CD14-positive monocyte (primary cell): Measurements from ENCODE around the gene SBF2. TPM values are rescaled to one million over a fixed set of nuclear protein-coding genes. Genes with fewer than 3 reads are reported as not detected.

Experiments used
- DNase-seq, 3 donors: peaks; one replicate each; pipeline ENCODE4 v3.0.0-alpha.2; 2011 to 2022
- H2AFZ ChIP-seq: 2 replicates; pipeline ENCODE4 v1.6.0; 2012; ENCODE audit warnings: mild to moderate bottlenecking, low read depth, low read length, inconsistent platforms; ENCODE audit not compliant: insufficient read depth, poor library complexity, severe bottlenecking
- H3K27ac ChIP-seq, 2 donors: 1 replicate in 1 of 2; 2 replicates in 1 of 2; pipeline ENCODE4 v1.5.1; 2012 to 2013; ENCODE audit warnings: low read length in 2 of 2, control low read depth in 1 of 2, inconsistent platforms in 1 of 2, low read depth in 1 of 2, mild to moderate bottlenecking in 1 of 2
- H3K27me3 ChIP-seq, 2 donors: one replicate each; pipeline versions ENCODE4 v1.6.0 to v1.6.1; 2011 to 2013; ENCODE audit warnings: low read length in 2 of 2; ENCODE audit not compliant: control insufficient read depth in 2 of 2, insufficient read depth in 2 of 2
- H3K36me3 ChIP-seq, 2 donors: replicated peaks in 1 of 2; 1 replicate in 1 of 2; 2 replicates in 1 of 2; pipeline versions ENCODE4 v1.5.1 to v1.6.1; 2012 to 2013; ENCODE audit warnings: low read length in 2 of 2, control low read depth in 1 of 2, inconsistent platforms in 1 of 2, mild to moderate bottlenecking in 1 of 2; ENCODE audit not compliant: insufficient read depth in 2 of 2, control insufficient read depth in 1 of 2
- H3K4me1 ChIP-seq, 2 donors: 1 replicate in 1 of 2; 2 replicates in 1 of 2; pipeline versions ENCODE4 v1.5.1 to v1.6.1; 2012 to 2013; ENCODE audit warnings: low read length in 2 of 2, control low read depth in 1 of 2, inconsistent platforms in 1 of 2, mild to moderate bottlenecking in 1 of 2, moderate library complexity in 1 of 2; ENCODE audit not compliant: insufficient read depth in 2 of 2, control insufficient read depth in 1 of 2
- H3K4me2 ChIP-seq: replicated peaks from 2 replicates; pipeline ENCODE3; 2012; ENCODE audit warnings: low read length, moderate library complexity, mild to moderate bottlenecking; ENCODE audit not compliant: poor library complexity, severe bottlenecking; ENCODE audit errors: extremely low read depth
- H3K4me3 ChIP-seq, 3 experiments: fragments of 200-600 bp in 1 of 3; sonication (generic) in 1 of 3; replicated peaks in 1 of 3; 1 replicate in 2 of 3; 2 replicates in 1 of 3; pipeline ENCODE4 v1.5.1; 2011 to 2013; ENCODE audit warnings: low read length in 3 of 3, mild to moderate bottlenecking in 3 of 3, control low read depth in 2 of 3, low read depth in 2 of 3, inconsistent platforms in 1 of 3, moderate library complexity in 1 of 3
- H3K79me2 ChIP-seq: 2 replicates; pipeline ENCODE4 v1.6.0; 2012; ENCODE audit warnings: mild to moderate bottlenecking, control low read depth, inconsistent platforms, low read length, moderate library complexity; ENCODE audit not compliant: insufficient read depth
- H3K9ac ChIP-seq: 2 replicates; pipeline ENCODE4 v1.6.0; 2017; ENCODE audit warnings: low read length, mild to moderate bottlenecking; ENCODE audit not compliant: insufficient read depth, poor library complexity, severe bottlenecking
- H3K9me3 ChIP-seq, 2 donors: replicated peaks in 1 of 2; 1 replicate in 1 of 2; 2 replicates in 1 of 2; pipeline versions ENCODE4 v1.5.1 to v1.6.1; 2012 to 2013; ENCODE audit warnings: low read length in 2 of 2, control low read depth in 1 of 2; ENCODE audit not compliant: control insufficient read depth in 1 of 2, insufficient read depth in 1 of 2
- H4K20me1 ChIP-seq: 2 replicates; pipeline ENCODE4 v1.6.0; 2012; ENCODE audit warnings: mild to moderate bottlenecking, low read length, control low read depth, moderate library complexity; ENCODE audit not compliant: insufficient read depth
- H3K27ac Mint-ChIP-seq, 7 donors: one replicate each; pipeline ENCODE4 v1.8.0; 2020; ENCODE audit warnings: mild to moderate bottlenecking in 7 of 7, mixed read lengths in 7 of 7, moderate library complexity in 6 of 7, inconsistent platforms in 2 of 7
- H3K27me3 Mint-ChIP-seq, 3 donors: one replicate each; pipeline ENCODE4 v1.8.0; 2021 to 2022; ENCODE audit warnings: low read depth in 3 of 3, mild to moderate bottlenecking in 3 of 3, mixed read lengths in 3 of 3, moderate library complexity in 3 of 3, inconsistent platforms in 1 of 3
- H3K36me3 Mint-ChIP-seq, 2 donors: one replicate each; pipeline ENCODE4 v1.8.0; 2020; ENCODE audit warnings: mixed read lengths in 2 of 2, inconsistent platforms in 1 of 2, mild to moderate bottlenecking in 1 of 2
- H3K4me1 Mint-ChIP-seq: one replicate; pipeline ENCODE4 v1.8.0; 2020; ENCODE audit warnings: mild to moderate bottlenecking, mixed read lengths
- H3K4me3 Mint-ChIP-seq, 2 donors: one replicate each; pipeline ENCODE4 v1.8.0; 2020; ENCODE audit warnings: mild to moderate bottlenecking in 2 of 2, mixed read lengths in 2 of 2, moderate library complexity in 1 of 2
- H3K9me3 Mint-ChIP-seq, 7 donors: one replicate each; pipeline ENCODE4 v1.8.0; 2020 to 2022; ENCODE audit warnings: mixed read lengths in 7 of 7, mild to moderate bottlenecking in 6 of 7, moderate library complexity in 6 of 7, inconsistent platforms in 2 of 7
- CTCF ChIP-seq: fragments of 200-600 bp; IDR thresholded peaks from one replicate; pipeline ENCODE4 v1.8.0; 2022; ENCODE audit warnings: antibody characterized with exemption, mild to moderate bottlenecking
- WGBS: methylation state at CpG from one replicate; pipeline ENCODE4 v1.1.5; 2013; ENCODE audit warnings: missing lambda C conversion rate; ENCODE audit not compliant: insufficient coverage; 5-methylcytosine and 5-hydroxymethylcytosine counted together
- intact Hi-C, 2 donors: fragments of 100-400 bp; cut with micrococcal nuclease; formaldehyde crosslinking; loops; one replicate each; pipeline versions ENCODE4 v1.15.0 to v1.15.1; 2023
- polyA plus RNA-seq, 3 donors: library from polyadenylated mRNA; depleted of rRNA in 1 of 3; unstranded in 2 of 3; stranded (reverse) in 1 of 3; fragments of 300-500 nt in 2 of 3; fragments of >200 nt in 1 of 3; fragmentation: Illumina TruSeq in 2 of 3; gene quantifications; 1 replicate in 2 of 3; 2 replicates in 1 of 3; pipeline ENCODE4 v1.2.3, GENCODE V29; 2012 to 2021

The SBF2 gene
- polyA plus RNA-seq, 3 donors = 8.9 to 30.7 (median 16.4) TPM

GRCh38 chr11:10012068-10012467, 282.0 kb downstream of the SBF2 start:
- TF ChIP-seq CTCF = no peak
- 100% methylated on average over 1 of the region's 3 CpGs for WGBS
- Histone ChIP-seq H3K27ac (no peak overlapping the region), H3K79me2 (no peaks in the 10 kb centered on the region), H2AFZ (no peak overlapping the region), H3K36me3 (peaks cover 0 to 37% of the 10 kb centered on the region in 2 donors), H3K4me2 (no peak overlapping the region), H3K27me3 (no peaks in the 10 kb centered on the region), H3K9ac (no peak overlapping the region), H3K9me3 (peaks cover 40 to 55% of the 10 kb centered on the region in 2 donors), H4K20me1 (no peaks in the 10 kb centered on the region), H3K4me3 (no peak overlapping the region), H3K4me1 (peaks cover under 1 to 4% of the 10 kb centered on the region in 2 donors)
- H3K4me3 Mint-ChIP-seq = no peak overlapping the region
- no peak for DNase-seq
- H3K36me3 Mint-ChIP-seq = peaks cover 15 to 32% of the 10 kb centered on the region in 2 donors
- intact Hi-C loops = no loop called here
- peaks cover 0 to 4% (median 2%) of the 10 kb centered on the region in 3 donors for H3K27me3 Mint-ChIP-seq
- H3K27ac Mint-ChIP-seq = no peak overlapping the region
- H3K9me3 Mint-ChIP-seq = peaks cover 29 to 63% (median 47%) of the 10 kb centered on the region in 7 donors
- H3K4me1 Mint-ChIP-seq = peaks cover 3% of the 10 kb centered on the region

GRCh38 chr11:10005955-10006525, 288.0 kb downstream of the SBF2 start:
- TF ChIP-seq CTCF = no peak
- Mint-ChIP-seq H3K27ac (no peak overlapping the region), H3K9me3 (peaks cover 20 to 44% (median 35%) of the 10 kb centered on the region in 7 donors), H3K36me3 (peaks cover 6 to 18% of the 10 kb centered on the region in 2 donors), H3K27me3 (peaks cover 0 to 2% (median 0%) of the 10 kb centered on the region in 3 donors), H3K4me1 (no peaks in the 10 kb centered on the region), H3K4me3 (no peak overlapping the region)
- Histone ChIP-seq H2AFZ (no peak overlapping the region), H4K20me1 (no peaks in the 10 kb centered on the region), H3K9ac (no peak overlapping the region), H3K27ac (no peak overlapping the region), H3K9me3 (peaks cover 26 to 32% of the 10 kb centered on the region in 2 donors), H3K27me3 (no peaks in the 10 kb centered on the region), H3K79me2 (no peaks in the 10 kb centered on the region), H3K36me3 (peaks cover 0 to 19% of the 10 kb centered on the region in 2 donors), H3K4me2 (no peak overlapping the region), H3K4me1 (no peaks in the 10 kb centered on the region), H3K4me3 (no peak overlapping the region)
- intact Hi-C loops = no loop called here
- WGBS = 100% methylated on average over 4 of the region's 5 CpGs
- DNase-seq = no peak
